GM18511 (cell line): Measurements from ENCODE around the gene ZDHHC5.
"Not testable (repeated sequence)": the region's sequence is repeated elsewhere in the genome, so short reads cannot be mapped to it uniquely, and the experiment has no call there.

Source experiments
- ATAC-seq: cut with Tn5 transposase; IDR thresholded peaks from one replicate; pipeline ENCODE4 v1.9.1; 2021; ENCODE audit warnings: mild to moderate bottlenecking, moderate library complexity; ENCODE audit not compliant: unreplicated experiment

Gene ZDHHC5

GRCh38 chr11:57662893-57663292 is 5.0 kb upstream of the ZDHHC5 start:
- no peak for ATAC-seq

DNA sequence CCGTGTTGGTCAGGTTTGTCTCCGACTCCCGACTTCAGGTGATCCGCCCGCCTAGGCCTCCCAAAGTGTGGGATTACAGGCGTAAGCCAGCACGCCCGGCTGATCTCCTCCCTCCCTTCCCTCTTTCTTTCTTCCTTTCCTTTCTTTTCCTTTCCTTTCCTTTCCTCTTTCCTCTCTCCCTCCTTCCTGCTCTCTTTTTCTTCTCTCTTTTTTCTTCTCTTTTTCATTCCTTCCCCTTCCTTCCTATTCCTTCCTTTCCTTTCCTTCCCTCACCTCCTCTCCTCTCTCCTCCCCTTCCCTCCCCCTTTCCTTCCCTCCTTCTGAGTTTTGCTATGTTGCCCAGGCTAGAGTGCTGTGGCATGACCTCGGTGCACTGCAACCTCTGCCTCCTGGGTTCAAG is 3.9 kb upstream of the ZDHHC5 start:
- ATAC-seq, result no peak

DNA sequence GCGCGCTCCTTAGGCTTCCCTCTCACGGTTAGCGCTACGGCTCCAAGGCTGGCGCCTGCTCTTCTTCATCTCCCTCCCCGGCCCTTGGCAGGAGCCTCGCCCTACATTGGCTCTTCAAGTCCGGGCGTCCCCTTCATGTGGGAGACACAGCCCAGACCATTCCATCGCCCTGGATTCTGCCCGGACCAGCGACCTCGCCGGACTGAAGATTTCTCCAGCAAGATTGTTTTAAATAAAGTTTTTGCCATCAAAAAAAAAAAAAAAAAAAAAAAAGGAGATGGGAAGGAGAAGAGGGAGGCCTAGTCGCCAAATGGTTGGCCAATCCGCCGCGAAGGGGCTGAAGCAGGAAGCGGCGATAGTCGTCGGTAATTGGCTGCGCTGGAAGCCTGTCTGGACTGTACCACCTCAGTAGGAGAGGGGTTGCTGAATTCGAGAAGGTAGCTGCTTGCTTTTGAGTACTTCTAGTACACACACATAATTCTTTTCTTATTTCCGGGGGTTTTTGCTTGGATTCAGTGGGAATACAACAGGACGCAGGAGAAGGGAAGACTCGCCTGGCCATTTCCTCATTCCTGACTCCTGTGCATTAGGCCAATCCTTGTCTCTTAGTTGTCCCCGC is 688 bp upstream of the ZDHHC5 start:
- peak; percentile 73 for ATAC-seq

DNA sequence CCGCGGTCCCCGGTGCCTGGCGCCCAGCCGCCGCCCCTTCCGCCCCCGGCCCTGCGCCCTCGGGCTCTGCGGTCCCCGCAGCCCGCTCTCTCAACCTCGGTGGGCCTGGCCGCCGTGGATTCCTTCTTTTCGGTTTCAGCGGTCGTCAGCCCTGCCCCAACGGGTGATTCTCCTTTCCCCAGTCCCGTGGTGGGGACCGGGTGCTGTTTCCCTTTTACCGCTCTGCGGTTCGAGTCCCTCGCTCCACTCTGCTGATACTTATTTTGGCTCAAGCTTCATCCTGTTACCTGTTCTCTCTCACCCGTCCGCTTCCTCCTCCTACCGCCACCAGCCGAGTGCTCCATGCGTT is 494 bp downstream of the ZDHHC5 start:
- peak; percentile 18 for ATAC-seq

DNA sequence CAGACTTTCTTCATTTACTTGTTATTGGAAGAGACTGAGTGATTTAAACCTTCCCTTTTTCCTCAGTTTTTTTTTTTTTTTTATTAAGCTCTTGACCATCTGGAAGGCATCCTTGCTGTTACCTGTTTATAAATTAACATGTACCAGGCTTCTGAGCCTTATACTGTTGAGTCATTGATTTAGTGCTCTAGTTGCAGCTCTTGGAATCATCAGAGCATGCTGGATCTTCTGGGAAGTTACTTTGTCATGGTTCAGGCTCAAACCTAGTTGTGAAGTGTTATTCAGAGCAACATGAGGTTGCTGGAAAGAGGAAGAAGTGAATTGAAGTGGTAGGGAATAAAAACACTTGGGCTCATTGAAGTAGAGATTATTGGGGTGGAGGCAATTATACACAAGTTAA is 6.3 kb downstream of the ZDHHC5 start:
- no peak for ATAC-seq

GRCh38 chr11:57675176-57675941 is 7.4 kb downstream of the ZDHHC5 start:
- no peak for ATAC-seq

GRCh38 chr11:57679396-57679795 is 11.5 kb downstream of the ZDHHC5 start:
- no peak for ATAC-seq

DNA sequence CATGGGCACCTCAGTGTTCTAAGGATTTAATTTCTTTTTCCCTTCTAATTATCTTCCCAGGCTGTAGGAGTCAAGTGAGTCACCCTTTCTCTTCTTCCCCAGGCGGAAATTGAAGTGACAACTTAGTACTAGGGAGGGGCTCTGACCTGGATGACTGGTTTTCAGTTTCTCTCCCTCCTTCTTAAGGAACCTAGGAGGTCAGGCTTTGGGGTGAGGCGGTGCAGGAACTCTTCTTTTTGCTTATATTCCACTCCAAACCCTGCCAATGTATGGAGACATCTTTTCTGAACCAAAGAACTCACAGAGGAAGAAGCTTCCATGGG is 12.6 kb downstream of the ZDHHC5 start:
- peak; percentile 56 for ATAC-seq

- no peak for ATAC-seq
Measured at GRCh38 chr11:57681168-57681567, 13.3 kb downstream of the ZDHHC5 start.

GRCh38 chr11:57690474-57690873 is 22.6 kb downstream of the ZDHHC5 start:
- not testable (repeated sequence) for ATAC-seq

GRCh38 chr11:57698843-57699365 is 31.0 kb downstream of the ZDHHC5 start:
- no peak for ATAC-seq

DNA sequence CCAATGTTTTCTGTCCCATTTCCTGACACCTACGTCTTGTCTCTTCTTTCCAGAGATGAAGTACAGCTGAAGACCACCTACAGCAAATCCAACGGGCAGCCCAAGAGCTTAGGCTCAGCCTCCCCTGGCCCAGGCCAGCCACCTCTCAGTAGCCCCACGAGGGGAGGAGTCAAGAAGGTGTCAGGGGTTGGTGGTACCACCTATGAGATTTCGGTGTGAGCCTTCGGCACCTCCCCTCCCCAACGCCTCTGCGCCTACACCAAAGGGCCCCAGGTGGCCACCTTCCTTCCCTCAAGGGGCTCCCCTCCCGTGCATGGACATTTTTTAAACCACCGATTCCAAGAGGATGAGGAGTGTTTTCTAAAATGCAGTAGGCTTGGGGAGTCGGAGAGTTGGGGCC is 31.9 kb downstream of the ZDHHC5 start:
- no peak for ATAC-seq

GRCh38 chr11:57700425-57700824 is 32.5 kb downstream of the ZDHHC5 start:
- no peak for ATAC-seq

DNA sequence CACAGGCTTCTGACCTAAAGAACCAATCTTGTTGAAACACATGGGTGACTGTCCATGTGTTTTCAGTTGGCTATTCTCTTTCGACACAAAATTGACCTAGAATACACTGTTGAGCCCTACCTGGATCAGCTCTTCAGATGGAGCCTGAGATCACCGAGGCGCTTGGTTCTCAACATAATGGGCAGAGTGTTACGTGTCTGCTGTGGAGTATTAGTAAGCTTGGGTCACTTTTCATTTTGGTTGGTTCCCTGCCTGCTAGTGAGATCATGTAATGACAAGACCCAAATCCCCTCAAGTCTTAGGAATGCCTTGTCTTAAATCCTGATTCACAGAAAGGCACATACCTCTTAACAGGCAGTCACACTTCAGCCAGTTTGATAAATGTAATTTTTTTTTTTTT is 35.4 kb downstream of the ZDHHC5 start:
- no peak for ATAC-seq

DNA sequence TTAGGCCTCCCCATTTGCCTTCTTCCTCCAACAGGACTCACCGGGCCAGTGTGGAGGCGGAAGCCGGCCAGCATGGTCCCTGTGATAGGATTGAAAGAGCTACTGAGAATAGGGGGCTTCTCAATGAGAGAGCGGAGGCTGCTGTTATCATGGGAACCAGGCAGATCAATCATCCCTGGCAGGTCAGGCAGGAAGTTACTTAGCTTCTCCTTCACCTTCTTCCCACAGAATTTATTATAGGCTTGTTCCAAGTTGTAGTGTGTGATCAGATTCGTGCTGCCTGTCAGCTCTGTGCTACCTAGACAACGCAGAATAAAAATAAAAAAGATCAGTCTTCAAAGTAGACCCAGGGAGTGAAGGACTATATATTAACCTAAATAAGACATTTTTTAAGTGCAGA is 37.0 kb downstream of the ZDHHC5 start:
- ATAC-seq, result no peak

DNA sequence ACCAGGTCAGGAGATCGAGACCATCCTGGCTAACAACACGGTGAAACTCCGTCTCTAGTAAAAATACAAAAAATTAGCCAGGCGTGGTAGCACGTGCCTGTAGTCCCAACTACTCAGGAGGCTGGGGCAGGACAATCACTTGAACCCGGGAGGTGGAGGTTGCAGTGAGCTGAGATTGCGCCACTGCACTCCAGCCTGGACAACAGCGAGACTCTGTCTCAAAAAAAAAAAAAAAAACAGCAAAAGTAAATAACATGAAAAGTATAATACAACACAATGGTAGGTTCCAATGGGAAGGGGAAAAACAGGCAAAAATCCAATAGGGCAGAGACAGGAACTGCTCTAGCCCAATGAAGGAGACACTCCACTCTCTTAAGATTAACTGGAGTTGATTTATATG is 37.5 kb downstream of the ZDHHC5 start:
- not testable (repeated sequence) for ATAC-seq

- ATAC-seq, result no peak
Measured at GRCh38 chr11:57709802-57710367, 42.0 kb downstream of the ZDHHC5 start.

GRCh38 chr11:57711414-57712255 is 43.7 kb downstream of the ZDHHC5 start, which contains the start of gene MED19:
Gene MED19 (minus strand): TSS chr11:57712215. CDS start chr11:57712179, 36 bp downstream.
- peak; percentile 60 for ATAC-seq

DNA sequence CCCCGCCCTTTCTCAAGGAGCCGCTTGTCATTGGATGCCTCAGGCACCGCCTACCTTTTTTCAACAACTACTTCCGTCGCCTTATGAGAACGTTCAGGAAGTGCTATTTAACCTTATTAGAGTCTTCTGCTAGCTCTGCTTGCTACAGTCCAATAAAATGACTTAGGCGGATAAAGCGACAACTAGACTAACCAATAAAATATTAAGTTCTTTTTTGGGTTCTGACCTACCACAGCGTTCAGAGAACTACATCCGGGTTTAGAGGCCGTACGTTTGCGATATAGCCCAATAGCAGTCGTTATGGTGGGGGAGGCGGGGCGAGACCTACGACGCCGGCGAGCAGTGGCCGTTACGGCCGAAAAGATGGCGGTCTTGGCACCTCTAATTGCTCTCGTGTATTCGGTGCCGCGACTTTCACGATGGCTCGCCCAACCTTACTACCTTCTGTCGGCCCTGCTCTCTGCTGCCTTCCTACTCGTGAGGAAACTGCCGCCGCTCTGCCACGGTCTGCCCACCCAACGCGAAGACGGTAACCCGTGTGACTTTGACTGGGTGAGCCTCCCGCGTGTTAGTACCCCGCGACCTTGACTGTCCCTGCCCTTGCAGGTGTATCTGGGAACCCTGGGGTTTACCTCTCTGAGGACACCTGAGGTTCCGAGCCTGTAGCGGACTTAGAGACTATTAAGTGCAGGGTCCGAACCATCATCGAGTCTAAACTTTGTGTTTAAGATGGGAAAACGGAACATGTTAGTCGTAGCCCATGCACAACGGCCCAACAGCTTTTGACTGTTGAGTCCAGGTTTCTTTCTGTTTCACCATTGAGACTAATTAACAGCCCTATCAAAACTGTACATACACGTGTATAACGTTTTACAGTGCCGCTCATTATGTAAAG is 44.6 kb downstream of the ZDHHC5 start, which contains the start of gene TMX2:
Gene TMX2, plus strand, starts transcription at position 338 of the 895 bp plus-strand sequence. Its CDS starts 26 bp downstream, at position 364.
- ATAC-seq, result peak; percentile 94

GRCh38 chr11:57713835-57714234 is 45.9 kb downstream of the ZDHHC5 start:
- ATAC-seq, result no peak
